22Rv1 (cell line): ENCODE measurements around the gene LSM14A.
"Not testable (repeated sequence)": the region's sequence is repeated elsewhere in the genome, so short reads cannot be mapped to it uniquely, and the experiment has no call there.

ENCODE experiments used
- H3K27ac ChIP-seq: fragments of 450-650 bp; 2 replicates; pipeline ENCODE4 v1.5.1; 2017
- CTCF ChIP-seq: fragments of 450-650 bp; IDR thresholded peaks from 2 replicates; pipeline ENCODE4 v1.5.1; 2017; ENCODE audit warnings: mild to moderate bottlenecking
- ZFX ChIP-seq: fragments of 450-650 bp; IDR thresholded peaks from 2 replicates; pipeline ENCODE4 v1.6.1; 2017; ENCODE audit warnings: antibody characterized with exemption, borderline replicate concordance

Gene LSM14A

DNA sequence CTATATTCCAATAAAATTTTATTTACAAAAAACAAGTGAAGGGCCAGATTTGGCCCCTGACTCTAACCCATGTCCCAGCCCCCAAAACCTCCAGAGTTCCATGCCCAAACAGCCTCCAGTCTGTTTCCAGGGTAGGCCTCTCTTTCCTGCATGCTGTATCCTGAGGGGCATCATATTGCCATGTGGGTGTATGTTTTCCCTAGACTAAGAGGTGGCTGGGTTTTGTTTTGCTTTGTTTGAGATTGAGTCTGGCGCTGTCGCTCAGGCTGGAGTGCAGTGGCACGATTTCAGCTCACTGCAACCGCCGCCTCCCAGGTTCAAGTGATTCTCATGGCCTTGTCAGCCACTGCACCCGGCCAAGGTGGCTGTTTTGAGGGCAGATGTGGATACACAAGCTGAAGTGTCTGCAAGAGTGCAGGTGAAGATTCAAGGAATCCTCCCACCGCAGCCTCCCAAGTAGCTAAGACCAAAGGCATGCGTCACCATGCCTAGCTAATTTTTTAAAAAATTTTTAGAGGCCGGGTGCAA, 23.6 kb upstream of the LSM14A start:
- TF ChIP-seq CTCF (no peak), ZFX (no peak)
- no peak overlapping the region for H3K27ac ChIP-seq

- TF ChIP-seq CTCF (no peak), ZFX (no peak)
- H3K27ac ChIP-seq = no peak overlapping the region
These were observed 22.4 kb upstream of the LSM14A start for GRCh38 chr19:34149873-34150272.

GRCh38 chr19:34150558-34150957, 21.7 kb upstream of the LSM14A start:
- TF ChIP-seq CTCF (no peak), ZFX (no peak)
- H3K27ac ChIP-seq = no peak overlapping the region

DNA sequence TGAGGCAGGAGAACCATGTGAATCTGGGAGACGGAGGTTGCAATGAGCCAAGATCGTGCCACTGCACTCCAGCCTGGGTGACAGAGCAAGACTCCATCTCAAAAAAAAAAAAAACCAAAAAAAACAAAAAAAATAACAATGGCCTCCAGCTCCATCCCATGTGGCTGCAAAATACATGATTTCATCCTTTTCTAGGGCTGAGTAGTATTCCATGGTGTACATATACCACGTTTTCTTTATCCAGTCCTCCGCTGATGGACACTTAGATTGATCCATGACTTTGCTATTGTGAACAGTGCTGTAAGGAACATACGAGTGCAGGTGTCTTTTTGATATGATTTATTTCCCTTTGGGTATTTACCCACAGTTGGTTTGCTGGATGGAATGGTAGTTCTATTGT, 20.9 kb upstream of the LSM14A start:
- no peak for TF ChIP-seq ZFX
- no peak for TF ChIP-seq CTCF
- no peak overlapping the region for H3K27ac ChIP-seq

DNA sequence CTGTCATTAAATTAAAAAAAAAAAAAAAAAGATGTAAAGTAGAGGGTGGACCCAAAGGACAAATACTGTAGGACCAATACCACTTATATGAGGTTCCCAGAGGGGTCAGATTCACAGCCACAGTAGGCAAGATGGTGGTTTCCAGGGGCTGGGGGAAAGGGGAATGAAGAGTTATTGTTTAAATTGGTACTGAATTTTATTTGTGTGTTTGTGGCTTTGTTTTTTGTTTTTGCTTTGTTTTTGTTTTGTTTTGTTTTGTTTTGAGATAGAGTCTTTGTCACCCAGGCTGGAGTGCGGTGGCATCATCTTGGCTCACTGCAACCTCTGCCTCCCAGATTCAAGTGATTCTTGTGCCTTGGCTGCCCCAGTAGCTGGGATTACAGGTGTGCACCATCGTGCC, 17.9 kb upstream of the LSM14A start:
- TF ChIP-seq CTCF = no peak
- no peak for TF ChIP-seq ZFX
- no peak overlapping the region for H3K27ac ChIP-seq

DNA sequence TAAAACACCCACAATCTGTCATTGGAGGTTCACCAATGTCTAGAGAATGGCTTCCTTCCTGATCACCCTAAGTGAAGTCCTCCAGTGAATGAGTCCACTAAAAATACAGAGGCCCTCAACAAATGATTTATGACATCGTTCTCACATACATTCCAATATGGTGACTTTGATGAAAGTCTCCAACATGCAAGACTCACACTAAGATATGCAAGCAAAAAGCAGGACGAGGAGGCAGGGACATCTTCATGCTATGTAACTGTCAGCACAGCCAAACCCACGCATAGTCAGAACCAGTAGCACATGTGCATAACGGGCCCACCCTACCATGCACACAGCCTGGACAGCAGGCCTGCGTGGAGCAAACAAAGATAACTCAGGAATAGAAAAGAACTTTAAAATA, 16.6 kb upstream of the LSM14A start:
- TF ChIP-seq CTCF = no peak
- TF ChIP-seq ZFX = no peak

GRCh38 chr19:34158966-34159365, 13.3 kb upstream of the LSM14A start:
- H3K27ac ChIP-seq = not testable (repeated sequence)

More for the DNA sequence above, 16.6 kb upstream of the LSM14A start:
- no peak overlapping the region for H3K27ac ChIP-seq

- not testable (repeated sequence) for H3K27ac ChIP-seq
These were observed 12.8 kb upstream of the LSM14A start for GRCh38 chr19:34159541-34159940.

- not testable (repeated sequence) for H3K27ac ChIP-seq
These were observed 10.4 kb upstream of the LSM14A start for GRCh38 chr19:34161902-34162301.
